ENCODE results near the gene BTBD16. TPM values are rescaled to one million over a fixed set of nuclear protein-coding genes. Genes with fewer than 3 reads are reported as not detected.

The BTBD16 gene
- total and polyA plus RNA-seq, 2 experiments from 2014 or later: 0.47 to 0.74 TPM

DNA sequence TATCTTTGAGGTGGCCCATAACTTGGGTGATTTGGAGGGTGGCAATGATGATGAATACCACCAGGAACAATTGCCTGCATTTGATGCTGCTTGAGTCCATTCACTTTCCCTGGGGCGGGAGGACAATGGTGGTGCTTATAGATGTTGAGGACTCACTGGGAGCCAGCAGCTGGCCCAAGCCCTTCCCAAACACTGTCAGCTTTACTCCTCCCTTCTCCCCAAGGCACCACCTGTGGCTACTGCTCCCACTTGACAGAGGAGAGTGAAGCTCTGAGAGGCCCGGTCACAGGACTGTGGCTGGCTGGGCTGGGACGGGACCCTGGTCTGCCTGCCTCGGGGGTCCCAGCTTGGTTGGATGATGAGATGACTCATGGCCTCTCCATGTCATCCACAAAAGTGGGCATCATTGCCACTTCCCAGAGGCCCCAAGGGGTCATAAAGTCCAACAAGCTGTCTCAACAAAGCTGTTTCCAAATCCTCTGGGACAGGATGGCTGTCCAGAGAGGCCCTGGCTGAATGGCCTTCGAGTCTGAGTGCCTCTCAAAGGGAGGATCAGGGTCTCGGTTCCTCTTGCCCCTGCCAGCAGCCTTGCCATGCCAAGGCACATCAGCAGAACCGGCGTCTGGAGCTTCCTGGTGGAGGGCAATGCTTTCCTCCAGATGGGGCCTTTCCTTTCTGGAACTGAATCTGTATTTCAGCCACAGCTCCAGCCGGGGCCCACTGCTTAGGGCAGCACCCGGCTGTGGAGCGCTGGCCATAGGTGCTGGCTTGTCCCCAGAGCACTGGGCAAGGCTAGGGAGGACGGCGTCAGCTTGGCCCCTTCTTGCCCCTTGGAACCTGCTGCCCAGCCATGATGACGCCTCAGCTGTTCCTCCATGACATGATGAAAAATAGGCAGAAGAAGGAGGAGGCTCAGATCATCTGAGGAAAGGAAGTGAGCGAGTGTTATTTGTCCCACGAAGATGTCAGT is 56.4 kb downstream of the BTBD16 start:
- TF ChIP-seq EZH2phosphoT487 (IDR thresholded peaks at IDR 0.05; ENCODE audit: low read depth, severe bottlenecking, unreplicated experiment): no peak
- H3K9me2 ChIP-seq (replicated peaks; ENCODE audit: insufficient read depth): no peaks in the 10 kb centered on the region
- no peaks in the 10 kb centered on the region for H3K27me3 ChIP-seq
- no peaks in the 10 kb centered on the region for H4K20me1 ChIP-seq (ENCODE audit: insufficient read depth, poor library complexity, severe bottlenecking)
- no peak for DNase-seq (ENCODE audit: low spot score)
- H3K79me2 ChIP-seq: no peaks in the 10 kb centered on the region
- no peaks in the 10 kb centered on the region for H3K36me3 ChIP-seq (replicated peaks; ENCODE audit: insufficient read depth, low read depth)
- no peaks in the 10 kb centered on the region for H3K4me1 ChIP-seq (ENCODE audit: insufficient read depth)
- no peaks in the 10 kb centered on the region for H3K9me3 ChIP-seq (ENCODE audit: low read depth)
- H3K4me3 ChIP-seq: no peak overlapping the region
- no peak overlapping the region for H3K4me2 ChIP-seq
- 94% methylated on average over 16 of the region's 16 CpGs for WGBS (ENCODE audit: low lambda C conversion rate, missing lambda C conversion rate)
- no peak overlapping the region for H3K27ac ChIP-seq
- H2AFZ ChIP-seq: no peak overlapping the region

DNA sequence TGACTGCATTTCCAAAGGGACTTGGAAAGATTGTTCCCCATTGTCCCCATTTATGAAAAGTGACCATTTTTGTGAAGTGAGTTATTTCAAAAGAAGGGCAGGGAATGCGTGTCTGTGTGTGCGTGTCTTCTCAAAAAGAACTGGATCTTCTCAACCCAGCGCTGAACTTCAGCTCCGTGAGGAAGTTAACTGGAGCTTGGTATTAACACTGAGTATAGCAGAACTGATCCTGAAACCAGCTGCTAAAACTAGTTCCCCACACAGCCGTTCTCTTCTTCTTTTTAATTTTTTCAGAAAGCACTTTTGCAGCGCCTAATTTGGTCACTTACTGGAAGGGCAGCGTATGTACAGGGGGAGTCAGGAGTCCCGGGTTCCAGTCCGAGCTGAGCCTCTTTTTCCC is 57.6 kb downstream of the BTBD16 start:
- 95% methylated on average over 9 of the region's 9 CpGs for WGBS (ENCODE audit: low lambda C conversion rate, missing lambda C conversion rate)
- Histone ChIP-seq H3K27ac (no peak overlapping the region), H3K4me2 (no peak overlapping the region)

DNA sequence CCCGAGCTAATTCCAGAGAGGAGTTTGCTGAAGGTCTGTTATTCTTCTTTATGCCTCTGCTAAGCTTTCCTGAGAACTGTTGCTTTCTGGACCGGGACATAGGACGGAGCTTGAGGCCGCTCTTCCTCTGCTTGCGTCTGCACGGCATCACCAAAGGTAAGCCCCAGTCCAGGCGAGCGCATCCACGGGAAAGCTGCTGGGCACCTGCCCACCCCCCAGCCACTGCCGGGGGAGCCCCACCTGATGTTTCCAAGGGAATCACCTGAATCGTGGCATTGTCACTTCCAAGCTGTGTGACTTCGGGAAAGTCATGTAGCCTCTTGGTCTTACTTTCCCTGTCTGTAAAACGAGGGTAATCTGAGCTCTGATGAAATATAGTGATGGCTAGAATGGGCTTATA is 58.3 kb downstream of the BTBD16 start:
- WGBS (ENCODE audit: low lambda C conversion rate, missing lambda C conversion rate): 88% methylated on average over 13 of the region's 13 CpGs
- Histone ChIP-seq H3K27me3 (no peaks in the 10 kb centered on the region), H3K4me3 (no peak overlapping the region), H3K9me3 (ENCODE audit: low read depth) (no peaks in the 10 kb centered on the region), H2AFZ (no peak overlapping the region), H3K79me2 (no peaks in the 10 kb centered on the region), H3K27ac (no peak overlapping the region), H3K4me1 (ENCODE audit: insufficient read depth) (no peaks in the 10 kb centered on the region), H3K36me3 (replicated peaks; ENCODE audit: insufficient read depth, low read depth) (no peaks in the 10 kb centered on the region), H4K20me1 (ENCODE audit: insufficient read depth, poor library complexity, severe bottlenecking) (no peaks in the 10 kb centered on the region), H3K4me2 (no peak overlapping the region), H3K9me2 (replicated peaks; ENCODE audit: insufficient read depth) (no peaks in the 10 kb centered on the region)
- no peak for TF ChIP-seq EZH2 (IDR thresholded peaks at IDR 0.05; ENCODE audit: borderline replicate concordance)
- TF ChIP-seq EZH2phosphoT487 (IDR thresholded peaks at IDR 0.05; ENCODE audit: low read depth, severe bottlenecking, unreplicated experiment): no peak
- no peak for DNase-seq (ENCODE audit: low spot score)

More for the DNA sequence above, 57.6 kb downstream of the BTBD16 start:
- no peaks in the 10 kb centered on the region for H3K36me3 ChIP-seq (replicated peaks; ENCODE audit: insufficient read depth, low read depth)
- TF ChIP-seq, protein P1, sequence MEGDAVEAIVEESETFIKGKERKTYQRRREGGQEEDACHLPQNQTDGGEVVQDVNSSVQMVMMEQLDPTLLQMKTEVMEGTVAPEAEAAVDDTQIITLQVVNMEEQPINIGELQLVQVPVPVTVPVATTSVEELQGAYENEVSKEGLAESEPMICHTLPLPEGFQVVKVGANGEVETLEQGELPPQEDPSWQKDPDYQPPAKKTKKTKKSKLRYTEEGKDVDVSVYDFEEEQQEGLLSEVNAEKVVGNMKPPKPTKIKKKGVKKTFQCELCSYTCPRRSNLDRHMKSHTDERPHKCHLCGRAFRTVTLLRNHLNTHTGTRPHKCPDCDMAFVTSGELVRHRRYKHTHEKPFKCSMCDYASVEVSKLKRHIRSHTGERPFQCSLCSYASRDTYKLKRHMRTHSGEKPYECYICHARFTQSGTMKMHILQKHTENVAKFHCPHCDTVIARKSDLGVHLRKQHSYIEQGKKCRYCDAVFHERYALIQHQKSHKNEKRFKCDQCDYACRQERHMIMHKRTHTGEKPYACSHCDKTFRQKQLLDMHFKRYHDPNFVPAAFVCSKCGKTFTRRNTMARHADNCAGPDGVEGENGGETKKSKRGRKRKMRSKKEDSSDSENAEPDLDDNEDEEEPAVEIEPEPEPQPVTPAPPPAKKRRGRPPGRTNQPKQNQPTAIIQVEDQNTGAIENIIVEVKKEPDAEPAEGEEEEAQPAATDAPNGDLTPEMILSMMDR (IDR thresholded peaks at IDR 0.05; ENCODE audit: poor library complexity): no peak
- no peak for TF ChIP-seq EZH2phosphoT487 (IDR thresholded peaks at IDR 0.05; ENCODE audit: low read depth, severe bottlenecking, unreplicated experiment)
- TF ChIP-seq EZH2 (IDR thresholded peaks at IDR 0.05; ENCODE audit: borderline replicate concordance): no peak
- no peaks in the 10 kb centered on the region for H3K9me3 ChIP-seq (ENCODE audit: low read depth)
- no peak overlapping the region for H2AFZ ChIP-seq
- no peaks in the 10 kb centered on the region for H3K27me3 ChIP-seq
- H3K9me2 ChIP-seq (replicated peaks; ENCODE audit: insufficient read depth): no peaks in the 10 kb centered on the region
- no peak for DNase-seq (ENCODE audit: low spot score)
- H3K4me3 ChIP-seq: no peak overlapping the region
- no peaks in the 10 kb centered on the region for H3K4me1 ChIP-seq (ENCODE audit: insufficient read depth)
- H4K20me1 ChIP-seq (ENCODE audit: insufficient read depth, poor library complexity, severe bottlenecking): no peaks in the 10 kb centered on the region
- H3K79me2 ChIP-seq: no peaks in the 10 kb centered on the region

DNA sequence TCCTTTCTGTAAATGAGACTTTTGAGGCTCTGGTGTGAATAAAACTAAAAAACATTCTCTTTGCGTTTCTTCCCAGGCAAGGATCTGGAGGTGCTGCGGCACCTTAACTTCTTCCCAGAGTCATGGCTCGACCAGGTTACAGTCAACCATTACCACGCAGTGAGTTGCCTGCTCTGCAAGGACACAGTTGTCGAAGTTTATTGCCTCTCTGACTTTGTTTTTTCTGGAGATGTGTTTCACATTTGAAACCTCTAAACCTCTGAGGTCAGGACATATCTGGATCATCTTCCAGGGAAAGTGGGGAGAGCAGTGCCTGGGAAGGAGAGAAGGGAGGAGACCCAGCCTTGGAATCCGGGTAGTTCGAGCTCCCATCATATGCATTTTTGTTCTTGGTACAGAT is 60.0 kb downstream of the BTBD16 start:
- TF ChIP-seq EZH2phosphoT487 (IDR thresholded peaks at IDR 0.05; ENCODE audit: low read depth, severe bottlenecking, unreplicated experiment): no peak
- TF ChIP-seq, protein P1 (IDR thresholded peaks at IDR 0.05; ENCODE audit: poor library complexity): no peak
- TF ChIP-seq EZH2 (IDR thresholded peaks at IDR 0.05; ENCODE audit: borderline replicate concordance): no peak
- DNase-seq (ENCODE audit: low spot score): no peak

More for the DNA sequence above, 60.0 kb downstream of the BTBD16 start:
- no peak overlapping the region for H3K4me3 ChIP-seq
- no peaks in the 10 kb centered on the region for H3K79me2 ChIP-seq
- H3K36me3 ChIP-seq (replicated peaks; ENCODE audit: insufficient read depth, low read depth): no peaks in the 10 kb centered on the region
- H3K27me3 ChIP-seq: no peaks in the 10 kb centered on the region
- WGBS (ENCODE audit: low lambda C conversion rate, missing lambda C conversion rate): 79% methylated on average over 7 of the region's 7 CpGs
- no peaks in the 10 kb centered on the region for H3K4me1 ChIP-seq (ENCODE audit: insufficient read depth)
- peak overlapping the region; percentile 45 for H3K4me2 ChIP-seq
- peak overlapping the region; percentile 53 for H3K27ac ChIP-seq
- H3K9me2 ChIP-seq (replicated peaks; ENCODE audit: insufficient read depth): no peaks in the 10 kb centered on the region
- no peaks in the 10 kb centered on the region for H4K20me1 ChIP-seq (ENCODE audit: insufficient read depth, poor library complexity, severe bottlenecking)
- H2AFZ ChIP-seq: peak overlapping the region; percentile 29
- no peaks in the 10 kb centered on the region for H3K9me3 ChIP-seq (ENCODE audit: low read depth)
